ENCODE measurements around the gene CACNB3.

DNA sequence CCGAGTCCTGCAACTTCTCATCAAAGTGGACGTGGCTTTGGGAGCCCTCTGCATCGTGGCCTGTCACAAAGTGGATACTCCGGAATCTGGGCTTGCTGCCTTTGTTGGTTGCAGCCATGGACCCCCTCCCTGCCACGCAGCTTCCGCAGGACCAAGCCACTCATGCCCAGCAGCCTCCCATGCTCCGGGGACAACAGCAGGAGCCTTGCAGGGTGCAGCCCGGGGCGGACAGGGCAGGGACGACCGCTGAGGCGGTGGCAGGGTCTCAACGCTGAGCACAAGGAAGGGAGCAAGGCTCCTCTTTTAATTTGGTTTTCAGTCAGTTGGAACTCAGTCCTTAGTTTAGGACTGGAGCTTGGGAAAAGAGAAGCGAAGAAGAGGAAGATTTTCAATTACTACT, 17.3 kb upstream of the CACNB3 start:
- no peak for TF ChIP-seq TAF1 (conservative IDR thresholded peaks at IDR 0.05)
- TF ChIP-seq, protein P1, sequence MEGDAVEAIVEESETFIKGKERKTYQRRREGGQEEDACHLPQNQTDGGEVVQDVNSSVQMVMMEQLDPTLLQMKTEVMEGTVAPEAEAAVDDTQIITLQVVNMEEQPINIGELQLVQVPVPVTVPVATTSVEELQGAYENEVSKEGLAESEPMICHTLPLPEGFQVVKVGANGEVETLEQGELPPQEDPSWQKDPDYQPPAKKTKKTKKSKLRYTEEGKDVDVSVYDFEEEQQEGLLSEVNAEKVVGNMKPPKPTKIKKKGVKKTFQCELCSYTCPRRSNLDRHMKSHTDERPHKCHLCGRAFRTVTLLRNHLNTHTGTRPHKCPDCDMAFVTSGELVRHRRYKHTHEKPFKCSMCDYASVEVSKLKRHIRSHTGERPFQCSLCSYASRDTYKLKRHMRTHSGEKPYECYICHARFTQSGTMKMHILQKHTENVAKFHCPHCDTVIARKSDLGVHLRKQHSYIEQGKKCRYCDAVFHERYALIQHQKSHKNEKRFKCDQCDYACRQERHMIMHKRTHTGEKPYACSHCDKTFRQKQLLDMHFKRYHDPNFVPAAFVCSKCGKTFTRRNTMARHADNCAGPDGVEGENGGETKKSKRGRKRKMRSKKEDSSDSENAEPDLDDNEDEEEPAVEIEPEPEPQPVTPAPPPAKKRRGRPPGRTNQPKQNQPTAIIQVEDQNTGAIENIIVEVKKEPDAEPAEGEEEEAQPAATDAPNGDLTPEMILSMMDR (IDR thresholded peaks at IDR 0.05; ENCODE audit: low read depth, low read length, missing input control), result no peak
- TF ChIP-seq JUND (IDR thresholded peaks at IDR 0.05), result no peak
- TF ChIP-seq GABPA (IDR thresholded peaks at IDR 0.05 in 1 of 2, conservative IDR thresholded peaks at IDR 0.05 in 1 of 2), result no peak
- TF ChIP-seq SP1 (IDR thresholded peaks at IDR 0.05), result no peak
- TF ChIP-seq RAD21 (IDR thresholded peaks at IDR 0.05), result no peak
- TF ChIP-seq REST (IDR thresholded peaks at IDR 0.05), result no peak

Data from liver (tissue), 3 donors.